Mesenteric fat pad (tissue), 1 donor: ENCODE measurements around the gene CMPK2. TPM values are rescaled to one million over a fixed set of nuclear protein-coding genes. Genes with fewer than 3 reads are reported as not detected.

Experiments
- DNase-seq: peaks from one replicate; pipeline ENCODE4 v3.0.0-alpha.2; 2020; ENCODE audit warnings: low spot score
- total RNA-seq: library from RNA; stranded (reverse); fragmentation: NEBNext Ultra II Directional; extraction: Animal tissue kit (Norgen Biotek cat#: 25700); gene quantifications from one replicate; pipeline ENCODE4 v1.2.1, GENCODE V29; 2021
- donor health status: DM: yes; HTN: yes; CAD: no.

Gene CMPK2
- total RNA-seq, 1 donor from 2014 or later = 8.7 TPM

- no peak for DNase-seq
Observed at GRCh38 chr2:6845312-6845711, 20.4 kb downstream of the CMPK2 start.

GRCh38 chr2:6841537-6842287 lies 24.0 kb downstream of the CMPK2 start:
- no peak for DNase-seq

GRCh38 chr2:6838673-6839319 lies 26.9 kb downstream of the CMPK2 start:
- no peak for DNase-seq

GRCh38 chr2:6835467-6835866 lies 30.2 kb downstream of the CMPK2 start:
- no peak for DNase-seq

- DNase-seq = no peak
Observed at GRCh38 chr2:6834163-6834562, 31.5 kb downstream of the CMPK2 start.

- DNase-seq = no peak
Observed at GRCh38 chr2:6833300-6833604, 32.5 kb downstream of the CMPK2 start.

- DNase-seq = no peak
Observed at GRCh38 chr2:6832596-6833299, 33.0 kb downstream of the CMPK2 start.

- no peak for DNase-seq
Observed at GRCh38 chr2:6831229-6831628, 34.5 kb downstream of the CMPK2 start.

DNA sequence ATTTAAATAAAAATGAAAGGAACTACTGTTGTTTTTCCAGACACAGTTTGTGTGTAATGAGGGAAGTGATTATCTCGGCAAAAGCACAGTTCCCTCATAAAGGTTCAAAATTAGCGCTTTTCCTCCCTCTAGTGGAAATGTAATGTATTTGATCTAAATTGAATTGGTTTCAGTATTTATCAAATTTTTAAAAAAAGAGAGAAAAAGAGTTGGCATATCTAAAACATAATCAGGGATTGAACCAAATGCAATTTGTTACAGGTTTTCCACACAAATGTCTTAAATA lies 37.5 kb downstream of the CMPK2 start:
- DNase-seq = no peak

- no peak for DNase-seq
Observed at GRCh38 chr2:6827566-6828298, 38.0 kb downstream of the CMPK2 start.

DNA sequence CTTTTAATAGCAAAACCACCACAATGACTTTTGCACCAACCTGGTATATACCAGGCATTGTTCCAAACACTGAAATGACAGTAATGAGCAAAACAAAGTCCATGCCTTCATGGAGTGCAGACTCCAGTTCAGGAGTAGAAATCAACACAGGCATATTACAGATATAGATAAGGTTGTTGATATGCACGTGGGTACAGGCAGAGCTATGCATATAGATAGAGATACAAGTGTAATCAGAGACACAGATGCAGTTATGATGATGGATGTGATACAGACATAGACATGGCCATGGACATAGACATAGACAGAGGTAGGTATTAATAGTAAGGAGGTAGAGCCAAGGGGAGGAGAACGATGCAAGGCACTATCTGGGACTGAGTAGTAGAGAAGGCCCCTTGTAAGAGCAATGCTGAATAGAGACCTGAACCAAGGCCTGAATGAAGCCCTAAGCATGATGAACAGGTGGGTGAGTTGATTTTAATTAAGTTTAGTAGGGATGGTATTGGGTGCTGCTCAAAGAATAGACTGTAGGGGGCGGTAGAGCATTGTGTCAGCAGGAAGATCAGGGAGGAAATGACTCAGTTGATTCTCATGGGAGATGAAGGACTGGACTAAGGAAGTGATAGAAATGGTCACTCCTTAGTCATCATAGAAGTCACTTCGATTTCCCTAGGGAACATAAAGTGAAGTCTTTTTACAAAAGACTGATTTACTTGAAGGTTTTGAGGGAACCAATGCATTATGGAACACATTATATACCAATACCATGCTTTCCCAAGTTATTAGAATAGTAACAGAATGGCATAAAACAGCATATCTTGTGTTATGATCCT lies 39.4 kb downstream of the CMPK2 start:
- DNase-seq = no peak

GRCh38 chr2:6824962-6825361 lies 40.7 kb downstream of the CMPK2 start:
- DNase-seq = no peak

DNA sequence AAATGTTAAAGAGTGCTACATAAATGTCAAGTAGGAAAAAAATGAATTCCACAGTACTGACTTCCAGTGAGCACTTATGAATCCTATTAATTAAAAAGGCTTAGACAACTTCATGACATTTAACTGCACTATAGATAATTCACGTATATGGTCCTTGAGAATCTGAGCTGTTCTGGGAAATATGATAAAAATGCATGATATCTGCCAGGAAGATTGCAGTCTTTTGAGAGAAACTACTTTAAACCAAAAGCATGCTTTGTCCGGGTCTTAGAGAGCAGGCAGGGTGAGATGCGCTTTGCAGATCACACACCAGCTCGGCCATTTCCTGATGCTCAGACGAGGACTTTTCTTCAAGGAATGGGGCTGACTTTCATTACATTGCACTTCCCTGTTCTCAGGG lies 42.6 kb downstream of the CMPK2 start:
- DNase-seq = no peak

GRCh38 chr2:6822406-6822805 lies 43.3 kb downstream of the CMPK2 start:
- DNase-seq = no peak

DNA sequence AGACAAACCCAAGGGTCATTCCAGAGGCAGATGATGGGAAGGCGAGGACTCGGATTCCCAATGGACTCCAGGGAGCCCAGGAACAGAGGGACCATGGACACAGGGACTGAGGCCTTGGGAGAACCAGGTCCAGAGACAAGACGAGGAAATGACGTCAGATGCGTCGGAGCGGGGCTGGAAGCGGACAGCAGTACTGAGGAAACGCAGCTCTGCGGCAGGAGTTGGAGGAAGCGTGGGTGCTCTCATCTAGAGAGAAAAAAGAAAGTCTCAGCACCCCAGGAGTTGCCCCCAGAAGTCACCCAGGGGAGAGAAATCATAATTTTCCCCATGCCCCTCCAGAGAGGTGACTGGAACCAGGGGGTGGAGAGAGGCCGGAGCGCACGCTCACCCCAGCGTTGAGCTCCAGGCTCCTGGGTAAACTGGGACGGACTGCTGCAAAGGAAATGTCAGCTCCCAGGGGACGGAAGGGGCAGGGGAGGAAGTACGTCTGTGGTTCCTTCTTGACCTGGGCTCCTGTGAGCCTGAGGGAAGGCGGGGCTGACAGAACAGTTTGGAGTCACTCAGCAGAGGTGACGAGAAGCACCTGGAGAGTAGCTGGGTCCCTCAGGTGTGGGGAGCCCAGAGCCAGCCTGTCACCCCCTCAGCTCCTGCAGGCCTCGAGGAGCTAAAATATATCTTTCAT lies 44.7 kb downstream of the CMPK2 start:
- DNase-seq = no peak

DNA sequence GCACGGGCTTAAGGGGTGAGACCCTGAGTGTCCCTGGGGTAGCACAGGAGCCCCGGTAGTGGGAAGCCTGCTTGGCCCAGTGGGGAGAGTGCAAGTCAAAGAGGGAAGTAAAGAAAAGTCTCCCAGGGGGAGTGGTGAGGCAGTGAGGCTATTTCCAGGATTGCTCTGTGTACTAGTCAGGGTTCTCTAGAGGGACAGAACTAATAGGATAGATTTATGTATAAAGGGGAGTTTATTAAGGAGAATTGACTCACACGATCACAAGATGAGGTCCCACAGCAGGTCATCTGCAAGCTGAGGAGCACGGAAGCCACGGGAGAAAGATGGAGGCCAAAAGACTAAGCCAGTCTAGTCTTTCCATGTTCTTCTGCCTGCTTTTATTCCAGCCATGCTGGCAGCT lies 45.5 kb downstream of the CMPK2 start:
- DNase-seq = no peak

DNA sequence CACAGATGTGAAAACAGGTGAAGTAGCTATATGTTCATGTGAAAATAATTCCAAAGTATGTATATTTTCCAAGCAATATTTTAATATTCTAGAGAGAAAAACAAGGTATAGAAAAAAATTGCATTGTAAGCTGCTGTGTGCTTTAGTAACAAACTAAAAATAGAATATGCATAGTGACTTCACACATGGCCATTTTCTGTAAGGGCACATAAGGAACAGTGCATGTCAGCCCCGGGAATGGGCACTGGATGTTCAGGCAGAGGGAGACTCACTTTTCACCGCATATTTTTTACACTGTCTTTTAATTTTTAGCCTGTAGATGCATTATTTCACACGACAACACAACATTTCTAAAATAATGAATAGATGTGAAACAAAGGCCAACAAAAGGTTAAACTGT lies 46.0 kb downstream of the CMPK2 start:
- no peak for DNase-seq

- no peak for DNase-seq
Observed at GRCh38 chr2:6818012-6818411, 47.7 kb downstream of the CMPK2 start.

- no peak for DNase-seq
Observed at GRCh38 chr2:6814869-6815268, 50.8 kb downstream of the CMPK2 start.

- DNase-seq = no peak
Observed at GRCh38 chr2:6814312-6814711, 51.4 kb downstream of the CMPK2 start.

DNA sequence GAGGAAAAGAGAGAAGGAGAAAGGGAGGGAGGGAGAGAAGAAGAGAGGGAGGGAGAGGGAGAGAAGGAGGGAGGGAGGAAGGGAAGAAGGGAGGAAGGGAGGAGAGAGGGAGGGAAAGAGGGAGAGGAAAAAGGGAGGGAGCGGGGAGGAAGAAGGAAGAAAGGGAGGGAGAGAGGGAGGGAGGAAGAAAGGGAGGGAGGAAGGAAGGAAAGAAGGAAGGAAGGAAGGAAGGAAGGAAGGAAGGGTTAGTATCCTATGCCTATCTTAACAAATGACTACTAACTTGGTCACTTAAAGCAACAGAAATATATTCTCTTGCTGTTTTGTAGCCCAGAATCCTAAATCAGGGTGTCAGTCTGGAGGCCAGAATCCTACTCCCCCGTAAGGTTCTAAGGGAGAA lies 52.1 kb downstream of the CMPK2 start:
- no peak for DNase-seq
